Activated naive CD4-positive, alpha-beta T cell treated with anti-CD3 and anti-CD28 coated beads for 36 hours (primary cell): ENCODE results near the gene GALNT5. TPM values are rescaled to one million over a fixed set of nuclear protein-coding genes. Genes with fewer than 3 reads are reported as not detected.

Experiments
- CTCF ChIA-PET: fragments of 350-600 bp; sonication (Branson Sonifier 250); formaldehyde crosslinking; loops from one replicate; lab custom pipeline; 2021; ENCODE audit warnings: antibody characterized with exemption; lab: Charles Lee
- DNase-seq: peaks from one replicate; pipeline ENCODE4 v3.0.0-alpha.2; 2020
- H3K27ac Mint-ChIP-seq: one replicate; pipeline ENCODE4 v1.8.0; 2021; ENCODE audit warnings: mild to moderate bottlenecking, mixed read lengths
- H3K27me3 Mint-ChIP-seq: one replicate; pipeline ENCODE4 v1.8.0; 2021; ENCODE audit warnings: low read depth, mixed read lengths
- H3K36me3 Mint-ChIP-seq: one replicate; pipeline ENCODE4 v1.8.0; 2021; ENCODE audit warnings: low read depth, mixed read lengths
- H3K4me1 Mint-ChIP-seq: one replicate; pipeline ENCODE4 v1.8.0; 2021; ENCODE audit warnings: low read depth, mixed read lengths
- H3K4me3 Mint-ChIP-seq: one replicate; pipeline ENCODE4 v1.8.0; 2021; ENCODE audit warnings: mild to moderate bottlenecking, moderate library complexity, mixed read lengths
- H3K9me3 Mint-ChIP-seq: one replicate; pipeline ENCODE4 v1.8.0; 2021; ENCODE audit warnings: mixed read lengths
- intact Hi-C: fragments of 100-400 bp; cut with micrococcal nuclease; formaldehyde crosslinking; loops from one replicate; pipeline ENCODE4 v1.15.1; 2023
- total RNA-seq, 2 experiments: library from RNA; stranded (reverse); gene quantifications; one replicate each; pipeline ENCODE4 v1.2.3, GENCODE V29; 2021

The GALNT5 gene
- total RNA-seq, 2 experiments from 2014 or later, result not detected

DNA sequence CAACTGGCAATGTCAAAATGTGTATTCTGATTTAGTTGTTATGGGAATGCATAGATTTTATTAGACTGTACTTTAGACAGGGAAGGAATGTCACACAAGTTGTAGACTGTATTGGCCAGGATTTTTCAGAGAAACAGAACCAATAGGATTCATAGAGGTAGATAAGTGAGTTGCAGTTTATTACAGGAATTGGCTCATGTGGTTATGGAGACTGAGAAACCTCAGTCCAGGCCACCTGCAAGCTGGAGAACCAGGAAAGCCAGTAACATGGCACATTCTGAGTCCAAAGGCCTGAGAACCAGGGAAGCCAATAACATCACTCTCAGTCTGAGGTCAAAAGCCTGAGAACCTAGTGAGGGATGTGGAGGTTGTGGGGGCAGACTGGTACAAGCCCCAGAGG lies 1.8 kb upstream of the GALNT5 start:
- no peaks in the 10 kb centered on the region for H3K36me3 Mint-ChIP-seq
- no peak overlapping the region for H3K27ac Mint-ChIP-seq
- no peak overlapping the region for H3K4me3 Mint-ChIP-seq
- H3K27me3 Mint-ChIP-seq, result peaks cover 18% of the 10 kb centered on the region
- intact Hi-C loops, result loop anchor here (1.0 to 10.0 kb wide), 2 partner anchors 9 to 939 kb away; no protein-coding TSS in a partner anchor
- peaks cover 21% of the 10 kb centered on the region for H3K4me1 Mint-ChIP-seq
- CTCF ChIA-PET, result no interaction called here
- no peaks in the 10 kb centered on the region for H3K9me3 Mint-ChIP-seq
- no peak for DNase-seq

DNA sequence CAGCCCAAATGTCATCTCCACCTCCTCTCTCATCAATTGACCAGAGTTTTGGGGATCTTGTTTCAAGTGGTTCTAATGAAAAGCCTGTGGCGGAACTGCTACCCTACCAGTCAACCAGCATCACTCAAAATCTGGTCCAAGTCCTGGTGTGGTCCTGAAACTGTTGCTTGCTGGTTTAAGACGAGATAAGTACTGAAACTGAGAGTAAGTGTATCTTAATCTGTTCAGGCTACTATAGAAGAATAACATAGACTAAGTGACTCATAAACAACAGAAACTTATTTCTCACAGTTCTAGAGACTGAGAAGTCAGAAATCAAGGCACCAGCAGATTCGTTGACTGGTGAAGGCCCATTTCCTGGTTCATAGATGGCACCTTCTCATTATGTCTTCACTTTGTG lies 879 bp upstream of the GALNT5 start:
- Mint-ChIP-seq H3K4me3 (no peak overlapping the region), H3K4me1 (peaks cover 27% of the 10 kb centered on the region), H3K36me3 (no peaks in the 10 kb centered on the region), H3K27me3 (peaks cover 13% of the 10 kb centered on the region), H3K9me3 (no peaks in the 10 kb centered on the region), H3K27ac (no peak overlapping the region)
- CTCF ChIA-PET, result no interaction called here
- peak; percentile 44 for DNase-seq
- intact Hi-C loops, result loop anchor here (1.0 to 10.0 kb wide), 2 partner anchors 10 to 938 kb away; no protein-coding TSS in a partner anchor

DNA sequence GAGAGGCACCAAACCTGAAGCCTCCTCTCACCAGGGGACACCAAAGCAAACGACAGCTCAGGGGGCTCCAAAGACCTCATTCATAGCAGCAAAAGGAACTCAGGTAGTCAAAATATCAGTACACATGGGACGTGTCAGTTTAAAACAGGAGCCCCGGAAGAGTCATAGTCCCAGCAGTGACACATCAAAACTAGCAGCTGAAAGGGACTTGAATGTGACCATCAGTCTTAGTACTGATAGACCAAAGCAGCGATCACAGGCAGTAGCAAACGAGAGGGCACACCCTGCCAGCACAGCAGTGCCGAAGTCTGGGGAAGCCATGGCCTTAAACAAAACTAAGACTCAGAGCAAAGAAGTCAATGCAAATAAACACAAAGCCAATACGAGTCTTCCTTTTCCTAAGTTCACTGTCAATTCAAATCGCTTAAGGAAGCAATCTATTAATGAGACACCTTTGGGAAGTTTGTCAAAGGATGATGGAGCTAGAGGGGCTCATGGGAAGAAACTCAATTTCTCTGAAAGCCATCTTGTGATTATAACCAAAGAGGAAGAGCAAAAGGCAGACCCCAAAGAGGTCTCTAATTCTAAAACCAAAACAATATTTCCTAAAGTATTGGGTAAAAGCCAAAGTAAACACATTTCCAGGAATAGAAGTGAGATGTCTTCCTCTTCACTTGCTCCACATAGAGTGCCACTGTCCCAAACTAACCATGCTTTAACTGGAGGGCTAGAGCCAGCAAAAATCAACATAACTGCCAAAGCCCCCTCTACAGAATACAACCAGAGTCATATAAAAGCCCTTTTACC lies 1.2 kb downstream of the GALNT5 start:
- intact Hi-C loops, result loop anchor here (10.0 kb wide), 1 partner anchor 936 kb away; no protein-coding TSS in a partner anchor

DNA sequence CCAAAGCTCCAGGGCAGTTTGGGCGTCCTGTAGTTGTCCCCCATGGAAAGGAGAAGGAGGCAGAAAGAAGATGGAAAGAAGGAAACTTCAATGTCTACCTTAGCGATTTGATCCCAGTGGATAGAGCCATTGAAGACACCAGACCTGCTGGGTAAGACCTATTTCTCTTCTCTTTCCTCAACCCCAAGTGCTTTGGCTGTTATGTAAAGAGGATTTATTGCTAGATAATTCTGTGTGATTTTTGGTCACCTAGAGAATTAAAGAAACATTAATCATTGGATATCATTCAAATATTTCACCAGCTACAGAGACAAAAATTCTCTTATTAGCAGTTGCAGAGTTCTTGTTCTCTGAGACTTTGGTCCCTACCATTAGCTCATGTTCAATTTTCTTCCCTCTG lies 1.9 kb downstream of the GALNT5 start:
- no peak overlapping the region for H3K27ac Mint-ChIP-seq
- H3K4me1 Mint-ChIP-seq, result peaks cover 27% of the 10 kb centered on the region
- peaks cover 11% of the 10 kb centered on the region for H3K27me3 Mint-ChIP-seq
- CTCF ChIA-PET, result interaction anchor here (0.8 to 3.4 kb wide), 2 partner anchors 16 to 43 kb away, joined by 3 to 14 read pairs; no protein-coding TSS in a partner anchor
- intact Hi-C loops, result loop anchor here (10.0 kb wide), 1 partner anchor 935 kb away; no protein-coding TSS in a partner anchor
- no peak overlapping the region for H3K4me3 Mint-ChIP-seq
- H3K9me3 Mint-ChIP-seq, result no peaks in the 10 kb centered on the region
- DNase-seq, result no peak
- no peaks in the 10 kb centered on the region for H3K36me3 Mint-ChIP-seq

More for the DNA sequence above, 1.2 kb downstream of the GALNT5 start:
- no peak for DNase-seq
- no peak overlapping the region for H3K4me3 Mint-ChIP-seq
- H3K9me3 Mint-ChIP-seq, result no peaks in the 10 kb centered on the region
- peaks cover 27% of the 10 kb centered on the region for H3K4me1 Mint-ChIP-seq
- CTCF ChIA-PET, result interaction anchor here (0.8 kb wide), 2 partner anchors 16 to 45 kb away, joined by 3 read pairs; no protein-coding TSS in a partner anchor
- no peak overlapping the region for H3K27ac Mint-ChIP-seq
- H3K36me3 Mint-ChIP-seq, result no peaks in the 10 kb centered on the region
- peaks cover 13% of the 10 kb centered on the region for H3K27me3 Mint-ChIP-seq

DNA sequence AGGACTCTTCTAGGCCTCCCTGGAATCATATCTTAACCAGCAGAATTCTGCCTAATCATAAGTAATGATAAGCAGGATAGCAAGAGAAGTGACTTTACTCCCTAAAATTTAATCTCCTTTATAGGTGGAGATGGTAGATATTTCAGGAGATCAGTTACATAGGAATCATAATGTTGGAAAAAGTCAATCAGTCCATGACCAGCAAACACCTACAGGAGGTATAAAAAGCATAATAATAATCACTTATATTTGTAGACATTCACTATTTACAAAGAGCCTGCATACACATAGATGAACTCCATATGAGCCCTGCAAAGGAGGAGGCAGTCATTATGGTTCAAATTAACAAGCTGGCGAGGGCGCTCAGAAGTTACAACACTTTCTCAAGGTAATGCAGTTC lies 2.5 kb downstream of the GALNT5 start:
- CTCF ChIA-PET, result interaction anchor here (0.8 to 3.4 kb wide), 2 partner anchors 17 to 43 kb away, joined by 3 to 14 read pairs; no protein-coding TSS in a partner anchor
- peaks cover 11% of the 10 kb centered on the region for H3K27me3 Mint-ChIP-seq
- H3K4me1 Mint-ChIP-seq, result peaks cover 27% of the 10 kb centered on the region
- no peak overlapping the region for H3K27ac Mint-ChIP-seq
- no peak overlapping the region for H3K4me3 Mint-ChIP-seq
- no peaks in the 10 kb centered on the region for H3K9me3 Mint-ChIP-seq
- intact Hi-C loops, result loop anchor here (2.0 to 10.0 kb wide), 4 partner anchors 53 to 935 kb away; partner anchors contain the start of gene NR4A2
- DNase-seq, result no peak
- no peaks in the 10 kb centered on the region for H3K36me3 Mint-ChIP-seq

DNA sequence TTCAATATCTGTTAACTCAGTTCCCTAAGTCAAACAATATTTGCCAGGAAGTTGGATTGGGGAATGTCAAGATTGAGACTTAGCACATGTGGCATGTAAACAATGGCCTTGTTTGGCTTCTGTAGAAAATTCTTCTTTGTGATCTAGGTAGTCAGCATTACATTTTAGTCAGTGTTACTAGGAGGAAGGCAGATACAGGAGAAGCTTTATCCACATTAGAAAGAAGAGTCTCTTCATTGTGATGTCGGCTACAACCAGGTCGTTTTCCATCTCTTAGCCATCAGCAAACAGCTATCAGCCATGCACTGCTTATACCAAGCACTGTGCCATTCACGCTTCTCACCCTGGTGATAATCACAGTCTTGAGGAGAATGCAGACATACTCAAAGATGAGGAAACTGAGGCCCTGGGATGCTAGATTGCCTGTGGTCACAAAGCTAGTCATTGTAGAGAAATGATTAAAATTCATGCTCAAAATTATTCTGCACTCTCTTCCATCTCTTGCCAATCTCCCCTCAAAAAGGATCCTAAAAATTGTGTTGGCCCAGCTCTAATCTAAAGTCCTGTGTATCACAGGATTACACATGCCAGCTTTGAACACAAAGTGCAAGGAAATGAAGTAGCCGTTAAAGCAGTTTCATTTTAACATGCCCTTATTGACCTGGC lies 3.2 kb downstream of the GALNT5 start:
- intact Hi-C loops, result loop anchor here (1.0 to 5.0 kb wide), 5 partner anchors 14 to 928 kb away; partner anchors contain the start of gene NR4A2
- H3K27me3 Mint-ChIP-seq, result peaks cover 11% of the 10 kb centered on the region
- CTCF ChIA-PET, result interaction anchor here (3.4 kb wide), 1 partner anchor 42 kb away, joined by 14 read pairs; no protein-coding TSS in a partner anchor
- no peak for DNase-seq
- H3K9me3 Mint-ChIP-seq, result no peaks in the 10 kb centered on the region
- peak overlapping the region; percentile 2 for H3K27ac Mint-ChIP-seq
- no peaks in the 10 kb centered on the region for H3K36me3 Mint-ChIP-seq
- H3K4me3 Mint-ChIP-seq, result no peak overlapping the region
- peaks cover 27% of the 10 kb centered on the region for H3K4me1 Mint-ChIP-seq

DNA sequence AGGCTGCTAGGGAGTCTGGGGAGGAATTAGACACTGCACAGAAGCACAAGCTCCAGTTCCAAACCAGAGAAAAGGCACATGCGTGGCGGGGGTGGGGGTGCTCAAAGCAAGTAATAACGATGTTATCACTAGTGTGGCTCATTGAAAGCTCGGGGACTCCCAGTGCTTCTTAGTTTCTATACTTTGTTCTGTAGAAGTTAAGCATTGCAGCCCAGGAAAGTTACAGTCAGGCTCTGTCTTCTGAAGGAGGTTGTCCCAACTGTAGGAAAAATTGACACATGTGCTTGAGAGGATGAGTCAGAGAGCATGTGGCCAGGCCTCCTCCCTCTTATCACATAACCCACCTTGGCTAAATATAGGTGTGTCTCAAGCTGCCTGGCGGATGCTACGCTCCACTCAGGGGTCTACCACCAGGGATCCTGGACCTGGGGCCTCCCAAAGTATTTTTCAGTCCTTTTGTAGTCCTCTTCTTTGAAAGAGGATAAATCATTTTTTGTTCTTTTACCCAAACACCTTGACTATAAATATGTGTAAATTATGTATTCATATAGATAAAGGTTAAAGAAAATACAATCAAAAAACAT lies 3.8 kb downstream of the GALNT5 start:
- intact Hi-C loops, result loop anchor here (1.0 to 5.0 kb wide), 5 partner anchors 15 to 929 kb away; partner anchors contain the start of gene NR4A2
- H3K4me3 Mint-ChIP-seq, result no peak overlapping the region
- peak; percentile 83 for DNase-seq
- peak overlapping the region; percentile 2 for H3K27ac Mint-ChIP-seq
- peaks cover 25% of the 10 kb centered on the region for H3K4me1 Mint-ChIP-seq
- no peaks in the 10 kb centered on the region for H3K36me3 Mint-ChIP-seq
- CTCF ChIA-PET, result interaction anchor here (3.4 kb wide), 1 partner anchor 41 kb away, joined by 14 read pairs; no protein-coding TSS in a partner anchor
- no peaks in the 10 kb centered on the region for H3K9me3 Mint-ChIP-seq
- peaks cover 11% of the 10 kb centered on the region for H3K27me3 Mint-ChIP-seq

DNA sequence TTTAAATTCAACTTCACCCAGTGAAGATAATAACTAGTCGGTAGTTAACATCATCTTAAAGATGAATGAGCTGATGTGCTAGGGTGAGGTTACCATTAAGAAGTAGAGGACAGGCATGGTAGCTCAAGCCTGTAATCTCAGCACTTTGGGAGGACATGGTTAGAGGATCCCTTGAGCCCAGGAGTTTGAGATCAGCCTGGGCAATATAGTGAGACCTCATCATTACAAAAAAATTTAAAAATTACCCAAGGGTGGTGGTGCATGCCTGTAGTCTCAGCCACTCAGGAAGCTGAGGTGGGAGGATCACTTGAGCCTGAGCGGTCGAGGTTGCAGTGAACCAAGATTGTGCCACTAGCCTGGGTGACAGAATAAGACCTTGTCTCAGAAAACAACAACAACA lies 4.7 kb downstream of the GALNT5 start:
- Mint-ChIP-seq H3K9me3 (no peaks in the 10 kb centered on the region), H3K4me1 (peaks cover 20% of the 10 kb centered on the region), H3K27me3 (peaks cover 11% of the 10 kb centered on the region), H3K27ac (no peak overlapping the region), H3K36me3 (no peaks in the 10 kb centered on the region), H3K4me3 (no peak overlapping the region)
- intact Hi-C loops, result loop anchor here (5.0 kb wide), 2 partner anchors 205 to 930 kb away; partner anchors contain the start of gene NR4A2
- CTCF ChIA-PET, result interaction anchor here (3.4 kb wide), 1 partner anchor 40 kb away, joined by 14 read pairs; no protein-coding TSS in a partner anchor
- DNase-seq, result no peak

DNA sequence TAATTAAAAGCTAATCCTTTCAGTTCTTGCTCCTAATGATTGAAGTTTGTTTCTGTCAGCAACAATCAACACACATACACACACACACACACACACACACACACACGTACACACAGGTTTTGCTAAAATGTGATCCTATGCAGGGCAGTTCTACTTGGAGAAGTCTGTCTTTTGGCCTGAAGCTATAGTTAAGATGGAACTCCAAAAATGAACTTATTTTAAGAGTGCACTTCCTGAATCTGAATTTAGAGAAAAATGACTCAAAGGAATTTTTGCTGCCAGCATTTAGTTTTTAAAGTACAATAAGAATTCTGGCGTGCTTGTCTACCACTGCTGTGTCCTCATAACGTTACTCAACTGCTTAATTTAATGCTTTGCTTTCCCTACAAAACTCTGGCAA lies 6.6 kb downstream of the GALNT5 start:
- Mint-ChIP-seq H3K36me3 (no peaks in the 10 kb centered on the region), H3K27ac (no peak overlapping the region), H3K9me3 (no peaks in the 10 kb centered on the region), H3K4me3 (no peak overlapping the region), H3K4me1 (peaks cover 20% of the 10 kb centered on the region), H3K27me3 (no peaks in the 10 kb centered on the region)
- CTCF ChIA-PET, result interaction anchor here (1.0 kb wide), 3 partner anchors 71 to 377 kb away, joined by 3 to 5 read pairs (median 3); no protein-coding TSS in a partner anchor
- intact Hi-C loops, result loop anchor here (5.0 kb wide), 2 partner anchors 203 to 932 kb away; partner anchors contain the start of gene NR4A2
- no peak for DNase-seq

DNA sequence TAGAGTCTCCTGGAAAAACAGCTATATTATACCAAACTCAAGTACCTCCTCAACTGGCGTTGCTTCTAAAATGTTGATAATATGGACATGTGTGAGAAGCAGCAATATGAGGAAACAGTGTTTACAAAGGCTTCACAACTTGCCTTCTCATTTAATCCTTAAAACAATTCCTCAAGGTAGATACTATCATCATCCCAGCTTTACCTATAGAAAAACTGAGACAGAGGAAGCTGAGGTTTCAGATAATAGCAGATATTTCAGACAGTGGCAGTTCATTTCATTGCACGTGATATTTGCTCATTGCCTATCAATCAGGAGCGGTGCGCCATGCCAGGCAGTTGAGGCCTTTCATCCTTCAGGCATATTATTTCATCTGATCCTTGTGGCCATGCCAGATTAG lies 8.3 kb downstream of the GALNT5 start:
- Mint-ChIP-seq H3K36me3 (no peaks in the 10 kb centered on the region), H3K27me3 (peaks cover 7% of the 10 kb centered on the region), H3K4me1 (peaks cover 12% of the 10 kb centered on the region), H3K4me3 (no peak overlapping the region), H3K27ac (no peak overlapping the region), H3K9me3 (no peaks in the 10 kb centered on the region)
- CTCF ChIA-PET, result no interaction called here
- DNase-seq, result no peak
- intact Hi-C loops, result no loop called here

DNA sequence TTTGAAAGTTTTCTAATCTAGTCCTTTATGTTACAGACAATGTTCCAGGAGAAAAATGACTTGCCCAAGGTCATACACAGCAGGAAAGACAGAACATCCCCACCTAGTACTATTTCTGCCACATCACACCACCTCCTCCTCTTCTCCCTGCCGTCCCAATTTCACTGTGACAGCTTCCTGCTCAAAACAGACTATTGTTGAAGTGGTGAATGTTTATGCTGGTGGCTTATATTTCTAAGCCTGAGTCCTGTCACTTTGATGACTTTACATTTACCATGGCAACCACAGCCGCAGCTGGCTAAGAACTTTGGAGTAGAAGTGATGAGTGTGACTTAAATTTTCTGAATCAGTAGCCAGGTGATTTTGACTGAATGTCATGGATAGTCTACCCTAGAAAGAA lies 10.0 kb downstream of the GALNT5 start:
- CTCF ChIA-PET, result no interaction called here
- Mint-ChIP-seq H3K4me3 (no peak overlapping the region), H3K4me1 (peaks cover 19% of the 10 kb centered on the region), H3K9me3 (no peaks in the 10 kb centered on the region), H3K27ac (no peak overlapping the region), H3K27me3 (peaks cover 7% of the 10 kb centered on the region), H3K36me3 (no peaks in the 10 kb centered on the region)
- DNase-seq, result peak; percentile 35
- intact Hi-C loops, result no loop called here
